ENCODE measurements around the gene SYNJ2. TPM values are rescaled to one million over a fixed set of nuclear protein-coding genes. Genes with fewer than 3 reads are reported as not detected.

SYNJ2 gene
- polyA plus RNA-seq, 1 donor from 2014 or later = 0.12 TPM

- H3K9ac ChIP-seq (ENCODE audit: low read length) = no peak overlapping the region
- H3K27ac ChIP-seq (ENCODE audit: low read length) = no peak overlapping the region
- no peak for TF ChIP-seq REST (IDR thresholded peaks at IDR 0.05; ENCODE audit: borderline replicate concordance)
- TF ChIP-seq, protein P1, sequence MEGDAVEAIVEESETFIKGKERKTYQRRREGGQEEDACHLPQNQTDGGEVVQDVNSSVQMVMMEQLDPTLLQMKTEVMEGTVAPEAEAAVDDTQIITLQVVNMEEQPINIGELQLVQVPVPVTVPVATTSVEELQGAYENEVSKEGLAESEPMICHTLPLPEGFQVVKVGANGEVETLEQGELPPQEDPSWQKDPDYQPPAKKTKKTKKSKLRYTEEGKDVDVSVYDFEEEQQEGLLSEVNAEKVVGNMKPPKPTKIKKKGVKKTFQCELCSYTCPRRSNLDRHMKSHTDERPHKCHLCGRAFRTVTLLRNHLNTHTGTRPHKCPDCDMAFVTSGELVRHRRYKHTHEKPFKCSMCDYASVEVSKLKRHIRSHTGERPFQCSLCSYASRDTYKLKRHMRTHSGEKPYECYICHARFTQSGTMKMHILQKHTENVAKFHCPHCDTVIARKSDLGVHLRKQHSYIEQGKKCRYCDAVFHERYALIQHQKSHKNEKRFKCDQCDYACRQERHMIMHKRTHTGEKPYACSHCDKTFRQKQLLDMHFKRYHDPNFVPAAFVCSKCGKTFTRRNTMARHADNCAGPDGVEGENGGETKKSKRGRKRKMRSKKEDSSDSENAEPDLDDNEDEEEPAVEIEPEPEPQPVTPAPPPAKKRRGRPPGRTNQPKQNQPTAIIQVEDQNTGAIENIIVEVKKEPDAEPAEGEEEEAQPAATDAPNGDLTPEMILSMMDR (IDR thresholded peaks at IDR 0.05; ENCODE audit: poor library complexity, severe bottlenecking) = no peak
- TF ChIP-seq EP300 (conservative IDR thresholded peaks at IDR 0.05; ENCODE audit: poor library complexity, severe bottlenecking) = no peak
- TF ChIP-seq MXI1 (conservative IDR thresholded peaks at IDR 0.05; ENCODE audit: poor library complexity, severe bottlenecking) = no peak
- TF ChIP-seq EZH2 (IDR thresholded peaks at IDR 0.05; ENCODE audit: borderline replicate concordance, insufficient read depth, low read length, poor library complexity, severe bottlenecking) = no peak
- TF ChIP-seq TAF1 (IDR thresholded peaks at IDR 0.05; ENCODE audit: low read depth) = no peak
- TF ChIP-seq RAD21 (conservative IDR thresholded peaks at IDR 0.05) = no peak
- TF ChIP-seq SMC3 (conservative IDR thresholded peaks at IDR 0.05; ENCODE audit: poor library complexity) = no peak
- TF ChIP-seq POLR2AphosphoS5 (IDR thresholded peaks at IDR 0.05) = no peak
- H3K4me2 ChIP-seq (ENCODE audit: low read length) = no peak overlapping the region
- no peaks in the 10 kb centered on the region for H3K9me3 ChIP-seq (ENCODE audit: low read length)
- no peak overlapping the region for H2AFZ ChIP-seq (ENCODE audit: low read depth, low read length)
- H3K79me2 ChIP-seq (replicated peaks; ENCODE audit: insufficient read depth, low read length) = no peaks in the 10 kb centered on the region
- no peaks in the 10 kb centered on the region for H4K20me1 ChIP-seq (ENCODE audit: insufficient read depth)
- no peaks in the 10 kb centered on the region for H3K36me3 ChIP-seq (ENCODE audit: insufficient read depth, low read length)
- H3K27me3 ChIP-seq (ENCODE audit: insufficient read depth, low read depth, low read length) = no peaks in the 10 kb centered on the region
- H3K9me2 ChIP-seq (ENCODE audit: insufficient read depth, low read length) = no peaks in the 10 kb centered on the region
- H3K4me3 ChIP-seq (ENCODE audit: low read length) = no peak overlapping the region
- H3F3A ChIP-seq (ENCODE audit: insufficient read depth, low read length, poor library complexity, severe bottlenecking) = no peaks in the 10 kb centered on the region
These were observed 7.2 kb upstream of the SYNJ2 start for GRCh38 chr6:157974341-157974894.

- no peak overlapping the region for H3K4me3 ChIP-seq (ENCODE audit: low read length)
- no peak for TF ChIP-seq RAD21 (conservative IDR thresholded peaks at IDR 0.05)
- no peak for TF ChIP-seq REST (IDR thresholded peaks at IDR 0.05; ENCODE audit: borderline replicate concordance)
- TF ChIP-seq POLR2AphosphoS5 (IDR thresholded peaks at IDR 0.05) = no peak
- TF ChIP-seq EP300 (conservative IDR thresholded peaks at IDR 0.05; ENCODE audit: poor library complexity, severe bottlenecking) = no peak
- TF ChIP-seq TAF1 (IDR thresholded peaks at IDR 0.05; ENCODE audit: low read depth) = no peak
- TF ChIP-seq EZH2 (IDR thresholded peaks at IDR 0.05; ENCODE audit: borderline replicate concordance, insufficient read depth, low read length, poor library complexity, severe bottlenecking) = no peak
- TF ChIP-seq, protein P1 (IDR thresholded peaks at IDR 0.05; ENCODE audit: poor library complexity, severe bottlenecking) = no peak
- TF ChIP-seq MXI1 (conservative IDR thresholded peaks at IDR 0.05; ENCODE audit: poor library complexity, severe bottlenecking) = no peak
- TF ChIP-seq SMC3 (conservative IDR thresholded peaks at IDR 0.05; ENCODE audit: poor library complexity) = no peak
- H4K20me1 ChIP-seq (ENCODE audit: insufficient read depth) = no peaks in the 10 kb centered on the region
- no peak overlapping the region for H3K27ac ChIP-seq (ENCODE audit: low read length)
- H3K9ac ChIP-seq (ENCODE audit: low read length) = no peak overlapping the region
- no peaks in the 10 kb centered on the region for H3K36me3 ChIP-seq (ENCODE audit: insufficient read depth, low read length)
- no peaks in the 10 kb centered on the region for H3F3A ChIP-seq (ENCODE audit: insufficient read depth, low read length, poor library complexity, severe bottlenecking)
- H3K79me2 ChIP-seq (replicated peaks; ENCODE audit: insufficient read depth, low read length) = no peaks in the 10 kb centered on the region
- no peaks in the 10 kb centered on the region for H3K9me3 ChIP-seq (ENCODE audit: low read length)
- H3K4me2 ChIP-seq (ENCODE audit: low read length) = no peak overlapping the region
- no peaks in the 10 kb centered on the region for H3K9me2 ChIP-seq (ENCODE audit: insufficient read depth, low read length)
- H2AFZ ChIP-seq (ENCODE audit: low read depth, low read length) = no peak overlapping the region
- H3K27me3 ChIP-seq (ENCODE audit: insufficient read depth, low read depth, low read length) = no peaks in the 10 kb centered on the region
These were observed 6.7 kb upstream of the SYNJ2 start for GRCh38 chr6:157974967-157975366.

All from neural cell (in vitro differentiated cells).